HUES48 (cell line): ENCODE results near the gene RBCK1.
"Not testable (repeated sequence)": the region's sequence is repeated elsewhere in the genome, so short reads cannot be mapped to it uniquely, and the experiment has no call there.

Experiments
- H3K27ac ChIP-seq: one replicate; pipeline ENCODE4 v1.7.0; 2013; ENCODE audit warnings: low read depth, low read length, inconsistent platforms
- H3K27me3 ChIP-seq: 2 replicates; pipeline ENCODE4 v1.6.1; 2013; ENCODE audit warnings: mild to moderate bottlenecking, low read length; ENCODE audit not compliant: control insufficient read depth, insufficient read depth
- H3K36me3 ChIP-seq: 2 replicates; pipeline ENCODE4 v1.6.1; 2013; ENCODE audit warnings: low read length; ENCODE audit not compliant: control insufficient read depth, insufficient read depth
- H3K4me1 ChIP-seq: 2 replicates; pipeline ENCODE4 v1.6.1; 2013; ENCODE audit warnings: mild to moderate bottlenecking, low read length; ENCODE audit not compliant: control insufficient read depth, insufficient read depth
- H3K4me3 ChIP-seq: 2 replicates; pipeline ENCODE4 v1.5.1; 2013; ENCODE audit warnings: mild to moderate bottlenecking, low read depth, low read length
- H3K9ac ChIP-seq: 2 replicates; pipeline ENCODE4 v1.6.1; 2013; ENCODE audit warnings: mild to moderate bottlenecking, low read depth, low read length, moderate library complexity
- H3K9me3 ChIP-seq: 2 replicates; pipeline ENCODE4 v1.6.1; 2013; ENCODE audit warnings: low read length; ENCODE audit not compliant: control insufficient read depth, insufficient read depth

RBCK1 gene

GRCh38 chr20:368915-369314, 39.2 kb upstream of the RBCK1 start:
- Histone ChIP-seq H3K27me3 (no peaks in the 10 kb centered on the region), H3K4me3 (no peak overlapping the region), H3K9me3 (no peaks in the 10 kb centered on the region), H3K9ac (no peak overlapping the region), H3K36me3 (no peaks in the 10 kb centered on the region), H3K4me1 (peaks cover 6% of the 10 kb centered on the region), H3K27ac (no peak overlapping the region)

GRCh38 chr20:370151-370600, 37.9 kb upstream of the RBCK1 start:
- Histone ChIP-seq H3K27ac (no peak overlapping the region), H3K4me1 (peaks cover 6% of the 10 kb centered on the region), H3K9ac (no peak overlapping the region), H3K9me3 (no peaks in the 10 kb centered on the region), H3K36me3 (no peaks in the 10 kb centered on the region), H3K4me3 (no peak overlapping the region), H3K27me3 (no peaks in the 10 kb centered on the region)

DNA sequence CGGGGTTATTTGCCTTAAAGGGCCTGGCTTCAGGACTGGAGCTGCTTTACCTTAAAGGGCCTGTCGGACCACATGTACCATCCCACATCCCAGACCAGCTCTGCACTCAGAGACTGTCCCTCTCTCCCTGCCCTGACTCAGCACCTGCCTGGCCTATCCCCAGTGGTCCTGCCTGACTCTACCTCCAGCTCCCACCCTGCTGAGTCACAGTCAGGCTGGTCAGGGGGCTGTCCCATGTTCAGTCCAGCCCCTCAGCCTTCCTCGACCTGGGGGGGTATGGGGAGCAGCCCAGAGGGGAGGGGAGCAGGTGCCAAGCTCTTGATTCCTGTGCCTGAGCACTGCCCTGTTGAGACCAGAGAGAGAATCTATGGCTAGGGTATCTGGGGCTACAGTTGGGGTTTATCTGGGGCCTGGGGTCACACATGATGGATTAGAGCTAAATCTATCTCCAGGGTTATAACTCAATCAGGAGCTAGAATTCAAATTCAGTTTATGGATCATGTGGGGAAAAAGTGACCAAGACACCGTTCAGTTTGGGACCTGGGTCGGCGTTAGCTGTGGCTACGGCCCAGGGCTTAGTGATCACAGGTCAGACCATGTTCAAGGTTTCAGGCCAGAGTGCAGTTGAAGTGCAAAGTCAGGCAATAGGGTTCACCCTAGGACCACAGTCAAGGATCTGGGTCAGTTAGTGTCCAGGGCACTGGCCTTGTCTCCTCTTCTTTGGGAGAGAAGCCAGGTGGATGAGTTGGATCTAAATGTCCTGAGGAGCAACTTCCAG, 36.9 kb upstream of the RBCK1 start:
- Histone ChIP-seq H3K27ac (no peak overlapping the region), H3K9ac (no peak overlapping the region)

DNA sequence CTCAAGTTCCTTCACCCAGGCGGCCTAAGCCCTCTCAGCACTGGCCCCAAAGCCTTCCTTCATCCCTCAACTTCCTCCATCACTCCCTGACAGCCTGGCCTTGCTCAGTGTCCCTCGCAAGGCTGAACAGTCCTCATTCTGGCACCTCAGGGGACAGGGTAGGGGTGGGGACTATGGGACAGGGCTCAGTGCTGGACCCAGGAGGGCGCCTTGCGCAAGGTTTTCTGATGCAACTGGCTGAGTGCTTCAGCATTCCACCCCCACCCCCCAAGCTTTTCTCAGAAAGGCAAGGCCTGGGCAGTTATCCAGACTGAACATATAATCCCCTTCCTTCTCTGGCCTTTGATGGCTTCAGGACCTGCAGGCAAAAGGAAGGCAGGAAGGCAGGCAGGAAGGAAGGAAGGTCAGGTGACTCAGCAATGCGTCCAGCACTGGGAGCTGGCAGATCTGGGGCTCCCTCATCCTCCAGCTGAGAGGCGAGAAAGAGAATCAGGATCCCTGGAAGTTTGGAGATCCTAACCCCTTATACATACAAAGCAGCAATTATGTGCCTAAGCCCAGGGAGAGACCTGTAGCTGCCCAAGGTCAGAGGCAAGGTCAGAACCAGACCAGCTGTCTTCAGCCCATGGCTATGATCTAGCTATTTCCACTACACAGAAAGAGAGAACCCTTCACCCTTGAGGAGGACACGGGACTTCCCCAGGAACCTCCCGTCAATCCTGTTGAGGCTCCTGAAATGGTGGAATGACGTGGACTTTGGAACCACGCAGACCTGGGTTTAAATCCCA, 36.1 kb upstream of the RBCK1 start:
- Histone ChIP-seq H3K4me1 (peaks cover 6% of the 10 kb centered on the region), H3K4me3 (no peak overlapping the region), H3K36me3 (no peaks in the 10 kb centered on the region), H3K27ac (no peak overlapping the region), H3K9me3 (no peaks in the 10 kb centered on the region), H3K9ac (no peak overlapping the region), H3K27me3 (no peaks in the 10 kb centered on the region)

More for the DNA sequence above, 36.9 kb upstream of the RBCK1 start:
- Histone ChIP-seq H3K9me3 (no peaks in the 10 kb centered on the region), H3K4me1 (peaks cover 6% of the 10 kb centered on the region), H3K27me3 (no peaks in the 10 kb centered on the region), H3K4me3 (no peak overlapping the region), H3K36me3 (no peaks in the 10 kb centered on the region)

GRCh38 chr20:372543-373082, 35.5 kb upstream of the RBCK1 start:
- not testable (repeated sequence) for H3K27me3 ChIP-seq, H3K9ac ChIP-seq, H3K4me3 ChIP-seq, H3K36me3 ChIP-seq, H3K4me1 ChIP-seq, H3K9me3 ChIP-seq, H3K27ac ChIP-seq

- Histone ChIP-seq H3K4me3 (no peak overlapping the region), H3K36me3 (no peaks in the 10 kb centered on the region), H3K27ac (no peak overlapping the region), H3K27me3 (no peaks in the 10 kb centered on the region), H3K4me1 (peaks cover 9% of the 10 kb centered on the region), H3K9ac (no peak overlapping the region), H3K9me3 (no peaks in the 10 kb centered on the region)
Observed at GRCh38 chr20:373171-373890, 34.8 kb upstream of the RBCK1 start.

GRCh38 chr20:375265-375889, 32.7 kb upstream of the RBCK1 start:
- Histone ChIP-seq H3K36me3 (no peaks in the 10 kb centered on the region), H3K4me1 (peaks cover 9% of the 10 kb centered on the region), H3K27me3 (no peaks in the 10 kb centered on the region), H3K9ac (no peak overlapping the region), H3K27ac (no peak overlapping the region), H3K4me3 (no peak overlapping the region), H3K9me3 (no peaks in the 10 kb centered on the region)

GRCh38 chr20:376089-376488, 32.0 kb upstream of the RBCK1 start:
- H3K4me1 ChIP-seq: peaks cover 9% of the 10 kb centered on the region
- no peak overlapping the region for H3K27ac ChIP-seq
- no peaks in the 10 kb centered on the region for H3K36me3 ChIP-seq
- no peak overlapping the region for H3K9ac ChIP-seq
- H3K27me3 ChIP-seq: peaks cover under 1% of the 10 kb centered on the region; the same call in 1 of the 2 replicates
- no peak overlapping the region for H3K4me3 ChIP-seq
- no peaks in the 10 kb centered on the region for H3K9me3 ChIP-seq

DNA sequence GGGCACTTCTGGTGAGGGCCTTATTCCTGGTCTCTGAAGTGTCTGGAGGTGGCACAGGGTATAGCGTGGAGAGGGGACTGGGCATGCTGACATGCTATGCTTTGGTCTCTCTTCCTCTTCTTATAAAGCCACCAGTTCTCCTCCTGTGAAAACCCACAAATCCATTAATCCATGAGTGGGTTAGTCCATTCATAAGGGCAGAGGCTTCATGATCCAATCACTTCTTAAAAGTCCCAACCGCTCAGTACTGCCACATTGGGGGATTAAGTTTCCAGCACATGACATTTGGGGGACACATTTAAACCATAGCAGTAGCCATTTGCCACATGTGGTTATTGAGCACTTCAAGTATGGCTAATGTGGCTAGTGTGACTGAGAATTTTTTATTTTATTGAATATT, 31.3 kb upstream of the RBCK1 start:
- H3K9me3 ChIP-seq: no peaks in the 10 kb centered on the region
- no peaks in the 10 kb centered on the region for H3K36me3 ChIP-seq
- H3K27me3 ChIP-seq: peaks cover 7% of the 10 kb centered on the region
- no peak overlapping the region for H3K27ac ChIP-seq
- peaks cover 8% of the 10 kb centered on the region for H3K4me1 ChIP-seq
- H3K4me3 ChIP-seq: no peak overlapping the region
- H3K9ac ChIP-seq: no peak overlapping the region

DNA sequence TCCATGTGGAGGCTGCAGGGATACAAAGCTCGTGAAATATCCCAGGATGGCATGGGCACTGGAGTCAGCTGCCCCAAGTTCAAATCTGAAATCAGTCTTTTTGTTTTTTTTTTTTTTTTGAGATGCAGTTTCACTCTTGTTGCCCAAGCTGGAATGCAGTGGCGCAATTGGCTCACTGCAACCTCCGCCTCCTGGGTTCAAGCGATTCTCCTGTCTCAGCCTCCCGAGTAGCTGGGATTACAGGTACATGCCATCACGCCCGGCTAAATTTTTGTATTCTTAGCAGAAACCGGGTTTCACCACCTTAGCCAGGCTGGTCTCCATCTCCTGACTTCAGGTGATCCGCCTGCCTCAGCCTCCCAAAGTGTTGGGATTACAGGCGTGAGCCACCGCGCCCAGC, 30.5 kb upstream of the RBCK1 start:
- not testable (repeated sequence) for H3K4me1 ChIP-seq, H3K9ac ChIP-seq, H3K36me3 ChIP-seq, H3K27ac ChIP-seq, H3K9me3 ChIP-seq, H3K4me3 ChIP-seq
- H3K27me3 ChIP-seq: peaks cover 14% of the 10 kb centered on the region
